ENCODE results near the gene CDC42BPG.

DNA sequence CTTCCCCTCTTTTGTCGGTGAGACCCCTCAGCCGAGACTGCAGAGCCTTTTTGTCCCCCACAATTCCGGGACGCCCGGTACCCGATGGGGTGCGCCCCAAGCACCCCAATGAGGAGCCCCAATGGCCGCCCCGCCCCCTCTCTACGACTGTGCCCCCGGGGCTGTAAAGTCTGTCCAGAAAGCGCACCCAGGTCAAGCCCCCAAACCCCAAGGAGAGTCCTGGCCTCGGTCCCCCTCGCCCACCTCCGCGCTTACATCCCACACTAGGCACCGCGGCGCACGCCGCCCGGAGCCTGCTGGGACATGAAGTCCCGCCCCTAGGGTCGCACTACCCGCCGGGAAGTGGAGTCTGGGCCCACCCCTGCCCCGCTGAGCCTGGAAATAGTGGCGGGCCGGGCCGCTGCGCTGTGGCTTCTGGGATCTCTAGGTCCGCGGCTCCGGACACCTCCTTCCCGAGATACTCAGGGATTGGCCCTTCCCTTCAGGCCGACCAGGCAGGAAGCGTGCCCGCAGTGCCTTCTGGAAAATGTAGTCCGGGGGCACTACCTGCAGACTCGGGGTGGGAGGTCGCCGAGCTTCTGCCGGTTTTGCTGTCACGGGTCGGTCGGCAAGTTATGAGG lies 34.1 kb downstream of the CDC42BPG start, which contains the start of gene MEN1:
- TF ChIP-seq, protein P1, sequence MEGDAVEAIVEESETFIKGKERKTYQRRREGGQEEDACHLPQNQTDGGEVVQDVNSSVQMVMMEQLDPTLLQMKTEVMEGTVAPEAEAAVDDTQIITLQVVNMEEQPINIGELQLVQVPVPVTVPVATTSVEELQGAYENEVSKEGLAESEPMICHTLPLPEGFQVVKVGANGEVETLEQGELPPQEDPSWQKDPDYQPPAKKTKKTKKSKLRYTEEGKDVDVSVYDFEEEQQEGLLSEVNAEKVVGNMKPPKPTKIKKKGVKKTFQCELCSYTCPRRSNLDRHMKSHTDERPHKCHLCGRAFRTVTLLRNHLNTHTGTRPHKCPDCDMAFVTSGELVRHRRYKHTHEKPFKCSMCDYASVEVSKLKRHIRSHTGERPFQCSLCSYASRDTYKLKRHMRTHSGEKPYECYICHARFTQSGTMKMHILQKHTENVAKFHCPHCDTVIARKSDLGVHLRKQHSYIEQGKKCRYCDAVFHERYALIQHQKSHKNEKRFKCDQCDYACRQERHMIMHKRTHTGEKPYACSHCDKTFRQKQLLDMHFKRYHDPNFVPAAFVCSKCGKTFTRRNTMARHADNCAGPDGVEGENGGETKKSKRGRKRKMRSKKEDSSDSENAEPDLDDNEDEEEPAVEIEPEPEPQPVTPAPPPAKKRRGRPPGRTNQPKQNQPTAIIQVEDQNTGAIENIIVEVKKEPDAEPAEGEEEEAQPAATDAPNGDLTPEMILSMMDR (conservative IDR thresholded peaks at IDR 0.05; ENCODE audit: low read length) = no peak
- TF ChIP-seq EZH2phosphoT487 (IDR thresholded peaks at IDR 0.05; ENCODE audit: borderline replicate concordance) = no peak
